ENCODE measurements around the gene HOPX. TPM values are rescaled to one million over a fixed set of nuclear protein-coding genes. Genes with fewer than 3 reads are reported as not detected.

Gene HOPX
- total RNA-seq, 1 experiment from 2014 or later, result not detected

DNA sequence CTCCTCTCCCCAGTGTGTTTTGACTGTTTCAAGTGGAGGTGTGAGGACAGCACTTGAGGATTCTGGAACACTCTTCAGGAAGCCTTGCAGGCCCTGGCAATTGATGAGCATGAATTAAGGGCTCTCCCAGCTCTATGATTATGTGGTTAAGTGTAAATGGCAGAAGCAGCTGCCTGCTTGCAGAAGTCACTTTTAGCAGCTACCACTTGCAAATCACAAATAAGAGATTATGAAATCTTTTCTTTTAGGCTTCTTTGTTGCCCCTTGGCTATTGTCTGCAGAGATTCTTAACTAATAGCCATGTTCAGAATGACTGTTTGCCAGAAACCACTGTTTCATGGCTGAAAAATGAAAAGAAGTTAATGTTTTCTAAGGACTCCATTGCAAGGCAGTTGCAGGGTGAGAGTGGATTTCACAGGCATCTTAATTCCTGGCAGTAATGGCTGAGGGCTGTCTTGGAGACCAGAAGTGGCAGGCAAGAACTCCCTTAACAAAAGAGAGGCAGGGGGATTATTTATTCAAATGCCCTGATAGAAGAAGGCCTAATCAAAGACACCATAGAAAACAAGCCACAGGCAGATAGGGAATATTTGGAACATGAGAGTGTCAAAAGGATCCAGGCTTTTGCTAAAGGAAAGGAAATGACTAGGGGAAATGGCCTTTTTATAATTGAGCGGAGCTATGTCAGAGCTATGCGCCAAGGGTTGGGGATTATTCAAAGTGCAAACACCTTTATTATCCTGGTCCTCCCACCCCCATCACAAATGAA lies 8.3 kb upstream of the HOPX start:
- H3K9ac ChIP-seq (ENCODE audit: extremely low read depth, insufficient read length, low read length), result no peak overlapping the region
- 0 out of 7 replicates have a peak, but pooled peaks cover 0 to 1% (median 0%) of the 10 kb centered on the region in 3 experiments for H3K36me3 Mint-ChIP-seq (ENCODE audit: insufficient read depth in 1 of 3, low read depth in 3 of 3)
- H3K18ac ChIP-seq (ENCODE audit: insufficient read length, low read depth, low read length), result no peak overlapping the region
- no peak overlapping the region for H3K4me2 ChIP-seq (ENCODE audit: insufficient read depth, insufficient read length, low read length)
- no peak overlapping the region for H3T11ph ChIP-seq (ENCODE audit: low read length)
- no peak overlapping the region for H3K27ac ChIP-seq (ENCODE audit: insufficient read length, low read depth, low read length)
- no peaks in the 10 kb centered on the region for H3K79me1 ChIP-seq (ENCODE audit: insufficient read depth, low read depth, low read length, poor library complexity, severe bottlenecking)
- H2AK5ac ChIP-seq (ENCODE audit: insufficient read length, low read length), result no peak overlapping the region
- no peak overlapping the region for H3K56ac ChIP-seq (ENCODE audit: insufficient read length, low read depth, low read length)
- H4K8ac ChIP-seq (replicated peaks; ENCODE audit: insufficient read length, low read depth, low read length), result no peak overlapping the region
- no peaks in the 10 kb centered on the region; the same call in 1 of the 2 replicates for H3K4me1 ChIP-seq (ENCODE audit: insufficient read depth, low read length)
- no peak overlapping the region for H4K91ac ChIP-seq (ENCODE audit: insufficient read length, low read depth, low read length)
- no peaks in the 10 kb centered on the region for H3K9me3 ChIP-seq (ENCODE audit: control insufficient read depth, low read depth, low read length)
- no peak overlapping the region for H3K23ac ChIP-seq (ENCODE audit: insufficient read length, low read depth, low read length)
- H3K79me2 ChIP-seq (ENCODE audit: insufficient read depth, low read length), result no peaks in the 10 kb centered on the region
- no peak overlapping the region for H2BK15ac ChIP-seq (ENCODE audit: low read depth, low read length)
- H4K5ac ChIP-seq (ENCODE audit: insufficient read length, low read depth, low read length), result no peak overlapping the region
- no peaks in the 10 kb centered on the region for H3K27me3 ChIP-seq (ENCODE audit: insufficient read depth, low read length)
- TF ChIP-seq, protein P1, sequence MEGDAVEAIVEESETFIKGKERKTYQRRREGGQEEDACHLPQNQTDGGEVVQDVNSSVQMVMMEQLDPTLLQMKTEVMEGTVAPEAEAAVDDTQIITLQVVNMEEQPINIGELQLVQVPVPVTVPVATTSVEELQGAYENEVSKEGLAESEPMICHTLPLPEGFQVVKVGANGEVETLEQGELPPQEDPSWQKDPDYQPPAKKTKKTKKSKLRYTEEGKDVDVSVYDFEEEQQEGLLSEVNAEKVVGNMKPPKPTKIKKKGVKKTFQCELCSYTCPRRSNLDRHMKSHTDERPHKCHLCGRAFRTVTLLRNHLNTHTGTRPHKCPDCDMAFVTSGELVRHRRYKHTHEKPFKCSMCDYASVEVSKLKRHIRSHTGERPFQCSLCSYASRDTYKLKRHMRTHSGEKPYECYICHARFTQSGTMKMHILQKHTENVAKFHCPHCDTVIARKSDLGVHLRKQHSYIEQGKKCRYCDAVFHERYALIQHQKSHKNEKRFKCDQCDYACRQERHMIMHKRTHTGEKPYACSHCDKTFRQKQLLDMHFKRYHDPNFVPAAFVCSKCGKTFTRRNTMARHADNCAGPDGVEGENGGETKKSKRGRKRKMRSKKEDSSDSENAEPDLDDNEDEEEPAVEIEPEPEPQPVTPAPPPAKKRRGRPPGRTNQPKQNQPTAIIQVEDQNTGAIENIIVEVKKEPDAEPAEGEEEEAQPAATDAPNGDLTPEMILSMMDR (conservative IDR thresholded peaks at IDR 0.05), result no peak
- H3K14ac ChIP-seq (ENCODE audit: insufficient read depth, low read length), result no peak overlapping the region
- H3K4me1 Mint-ChIP-seq, result peaks cover 17 to 26% of the 10 kb centered on the region in 2 experiments
- peaks cover 2 to 3% of the 10 kb centered on the region in 2 experiments; a peak in 4 of 5 replicates for H3K9me3 Mint-ChIP-seq
- no peak for DNase-seq
- H3K27me3 Mint-ChIP-seq (ENCODE audit: low read depth), result peaks cover 22% of the 10 kb centered on the region
- H3K4me3 Mint-ChIP-seq, result no peak overlapping the region
- no CpG with 5 or more reads among the region's 2 CpGs for WGBS (ENCODE audit: extremely low coverage, insufficient read length, low lambda C conversion rate)
- H2BK5ac ChIP-seq (ENCODE audit: insufficient read length, low read length), result no peak overlapping the region
- no peaks in the 10 kb centered on the region for H4K20me1 ChIP-seq (ENCODE audit: control insufficient read depth, insufficient read depth, insufficient read length)
- no peaks in the 10 kb centered on the region for H3K23me2 ChIP-seq (ENCODE audit: insufficient read length, low read depth, low read length, poor library complexity, severe bottlenecking)
- H2BK120ac ChIP-seq (ENCODE audit: low read depth, low read length, poor library complexity, severe bottlenecking), result no peak overlapping the region
- no peak overlapping the region for H2BK20ac ChIP-seq (ENCODE audit: low read depth, low read length, poor library complexity, severe bottlenecking)
- no peak overlapping the region for H2BK12ac ChIP-seq (ENCODE audit: insufficient read length, low read depth, low read length)
- H2AFZ ChIP-seq (ENCODE audit: low read length), result no peak overlapping the region
- H3K27ac Mint-ChIP-seq, result peak overlapping the region in 1 of 3 experiments; percentile 33; a peak in 1 of 7 replicates
- H3K4ac ChIP-seq (ENCODE audit: low read depth, low read length), result no peak overlapping the region
